Inflammatory macrophage treated with lipopolysaccharide for 1 hour (primary cell): ENCODE measurements around the gene ARHGEF26.

Experiments
- DNase-seq, 2 donors: peaks; one replicate each; pipeline ENCODE4 v3.0.0-alpha.2; 2020 to 2022

ARHGEF26 gene

DNA sequence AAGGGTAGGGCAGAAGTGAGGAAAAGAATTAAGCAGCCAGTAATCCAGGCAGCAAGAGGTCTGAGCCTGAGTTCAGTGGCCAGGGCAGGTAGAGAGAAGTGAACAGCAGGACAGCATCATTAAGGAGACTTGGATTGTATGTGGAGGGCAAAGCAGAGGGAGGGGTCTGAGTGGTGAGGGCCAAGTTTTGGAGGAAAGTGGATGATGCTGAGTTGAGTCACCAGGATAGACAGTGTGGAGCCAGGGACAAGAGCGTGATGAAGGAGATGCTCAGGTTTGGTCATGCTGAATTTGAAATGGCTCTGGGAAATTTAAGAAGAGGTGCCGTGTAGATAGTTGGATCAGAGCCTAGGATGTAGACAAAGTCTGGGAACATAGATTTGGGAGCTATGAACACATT is 93.1 kb downstream of the ARHGEF26 start:
- DNase-seq: no peak

DNA sequence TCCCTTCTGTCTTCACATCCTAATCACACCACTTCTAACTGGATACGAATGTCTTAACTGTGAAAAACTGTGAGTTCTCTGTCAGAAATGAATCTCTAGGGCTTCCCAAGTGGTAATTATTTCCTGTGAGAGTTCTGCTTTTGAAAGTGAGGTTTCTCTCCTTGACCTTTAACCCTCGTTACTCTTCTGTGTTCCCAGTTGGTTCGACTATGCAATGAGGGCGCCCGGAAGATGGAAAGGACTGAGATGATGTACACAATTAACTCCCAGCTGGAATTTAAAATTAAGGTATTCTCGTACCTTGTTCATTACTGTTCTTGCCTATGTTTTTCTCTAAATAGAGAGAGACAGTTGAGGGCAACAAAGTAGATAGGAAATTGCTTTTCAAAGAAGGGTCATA is 96.5 kb downstream of the ARHGEF26 start:
- no peak for DNase-seq

- DNase-seq: no peak
These were observed 97.5 kb downstream of the ARHGEF26 start for GRCh38 chr3:154218728-154219127.

DNA sequence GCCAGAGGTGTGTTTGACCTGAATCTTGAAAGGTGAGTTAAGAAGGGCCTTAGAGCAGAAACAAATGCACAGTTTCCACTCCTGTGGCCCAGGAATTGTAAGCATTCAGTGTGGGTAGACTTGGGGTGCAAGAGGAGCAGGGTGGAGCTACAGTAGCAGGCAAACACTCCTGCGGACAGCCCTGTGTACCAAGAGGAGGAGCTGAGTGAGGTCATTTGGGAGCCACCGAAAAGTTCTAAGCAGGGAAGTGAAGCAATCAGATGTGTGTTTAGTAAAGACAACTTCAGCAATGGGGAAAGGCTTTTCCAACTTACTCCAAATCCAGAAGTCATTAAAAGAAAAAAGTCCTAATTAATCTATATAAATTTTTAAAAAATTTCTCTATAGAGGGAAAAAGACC is 99.3 kb downstream of the ARHGEF26 start:
- no peak for DNase-seq

GRCh38 chr3:154223519-154223918 is 102.3 kb downstream of the ARHGEF26 start:
- peak; percentile 10 to 13 for DNase-seq

GRCh38 chr3:154224366-154224765 is 103.2 kb downstream of the ARHGEF26 start:
- DNase-seq: no peak

DNA sequence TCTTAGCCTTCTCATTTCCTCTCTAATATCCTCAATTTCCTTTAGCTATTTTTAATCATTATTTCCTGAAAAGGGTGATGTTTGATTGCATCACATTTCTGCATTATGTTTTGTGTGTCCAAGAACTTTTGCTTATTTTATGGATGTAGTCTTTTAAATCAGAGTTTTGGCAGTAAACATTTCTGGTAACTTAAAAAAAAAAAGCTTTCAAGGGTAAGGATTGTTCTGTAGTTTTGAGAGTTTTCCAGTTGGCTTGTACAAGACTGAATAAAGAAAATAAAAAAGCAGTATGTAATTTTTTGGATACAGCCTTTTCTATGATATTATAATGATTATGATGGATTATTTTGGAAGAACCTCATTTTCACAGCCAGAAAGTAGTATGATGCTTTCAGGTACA is 103.7 kb downstream of the ARHGEF26 start:
- DNase-seq: no peak

DNA sequence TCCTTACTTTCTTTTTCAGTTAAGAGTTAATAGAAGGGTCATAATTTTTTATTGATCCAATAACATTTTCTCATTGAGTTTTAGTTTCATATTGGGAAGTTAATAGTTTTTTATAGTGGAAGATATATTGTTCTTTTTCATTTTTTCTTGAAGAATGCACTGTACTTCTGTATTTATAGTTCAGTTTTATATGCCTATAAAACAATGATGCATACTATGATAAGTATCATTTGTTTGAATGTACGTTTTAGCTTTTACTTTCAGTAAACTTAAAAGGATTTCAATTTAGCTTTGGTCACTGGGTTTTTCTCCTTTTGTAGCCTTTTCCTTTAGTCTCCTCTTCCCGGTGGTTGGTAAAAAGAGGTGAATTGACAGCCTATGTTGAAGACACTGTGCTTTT is 104.3 kb downstream of the ARHGEF26 start:
- DNase-seq: no peak

DNA sequence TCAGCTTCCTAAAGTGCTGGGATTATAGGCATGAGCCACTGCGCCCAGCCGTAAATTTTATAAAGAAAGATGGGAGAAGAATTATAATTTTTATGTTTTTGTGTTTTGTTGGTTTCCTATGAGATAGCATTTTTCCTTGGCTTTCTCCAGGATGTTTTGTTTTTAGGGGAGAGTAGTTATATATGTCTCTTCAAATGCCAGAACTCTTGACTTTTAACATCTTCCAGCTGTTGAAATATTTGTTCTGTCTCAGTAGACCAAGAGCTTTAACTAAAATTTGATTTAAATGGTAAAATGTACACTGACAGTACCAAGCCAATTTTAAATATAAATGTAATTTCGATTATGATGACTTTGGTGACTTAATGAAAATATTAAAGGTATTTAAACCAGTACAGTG is 106.3 kb downstream of the ARHGEF26 start:
- no peak for DNase-seq

GRCh38 chr3:154228561-154229216 is 107.5 kb downstream of the ARHGEF26 start:
- DNase-seq: no peak

DNA sequence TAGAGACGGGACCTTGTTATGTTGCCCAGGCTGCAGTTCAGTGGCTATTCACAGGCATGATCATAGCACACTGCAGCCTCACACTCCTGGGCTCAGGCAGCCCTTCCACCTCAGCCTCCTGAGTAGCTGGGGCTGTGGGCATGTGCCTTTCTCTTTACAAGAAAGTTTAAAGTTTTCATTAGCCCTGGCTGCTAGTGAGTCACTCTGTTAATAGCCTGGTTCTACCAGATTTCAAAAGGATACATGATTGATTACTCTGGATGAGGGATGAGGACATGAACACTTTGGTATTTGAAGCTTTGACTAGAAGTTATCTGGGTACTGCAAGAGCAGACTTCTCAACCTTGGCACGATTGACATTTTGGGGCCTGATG is 108.0 kb downstream of the ARHGEF26 start:
- DNase-seq: no peak

GRCh38 chr3:154235330-154235729 is 114.1 kb downstream of the ARHGEF26 start:
- no peak for DNase-seq

- no peak for DNase-seq
These were observed 115.1 kb downstream of the ARHGEF26 start for GRCh38 chr3:154236331-154236730.

DNA sequence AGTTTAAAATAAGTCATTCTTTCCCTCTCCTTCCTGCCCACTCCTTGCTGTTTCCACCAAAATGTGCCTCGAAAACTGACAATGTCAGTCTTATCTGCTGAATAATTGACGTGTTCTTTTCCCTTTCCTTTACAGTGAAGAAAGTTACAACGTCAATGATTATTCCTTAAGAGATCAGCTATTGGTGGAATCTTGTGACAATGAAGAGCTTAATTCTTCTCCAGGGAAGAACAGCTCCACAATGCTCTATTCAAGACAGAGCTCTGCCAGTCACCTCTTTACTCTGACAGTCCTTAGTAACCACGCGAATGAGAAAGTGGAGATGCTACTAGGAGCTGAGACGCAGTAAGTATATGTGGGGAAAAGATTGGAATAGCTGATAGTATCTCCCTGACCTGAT is 119.0 kb downstream of the ARHGEF26 start:
- no peak for DNase-seq

DNA sequence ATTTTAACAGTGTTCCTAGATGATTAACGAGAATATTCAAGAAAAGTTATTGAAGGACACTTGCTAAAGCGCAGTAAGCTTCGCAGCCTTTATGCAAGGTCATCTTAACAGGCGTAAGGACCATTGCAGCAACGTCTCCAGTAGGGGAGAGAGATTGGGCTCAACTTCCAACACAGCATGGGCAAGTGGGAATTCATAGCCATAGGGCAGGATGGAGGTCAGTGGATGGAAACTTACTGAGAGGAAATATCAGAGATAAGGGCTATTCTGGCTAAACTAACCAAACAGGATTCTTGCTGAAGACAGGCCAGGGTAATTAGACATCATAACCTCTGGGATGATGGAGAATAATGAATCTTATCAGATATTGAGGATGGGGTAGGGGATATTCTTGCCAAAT is 120.3 kb downstream of the ARHGEF26 start:
- DNase-seq: no peak

DNA sequence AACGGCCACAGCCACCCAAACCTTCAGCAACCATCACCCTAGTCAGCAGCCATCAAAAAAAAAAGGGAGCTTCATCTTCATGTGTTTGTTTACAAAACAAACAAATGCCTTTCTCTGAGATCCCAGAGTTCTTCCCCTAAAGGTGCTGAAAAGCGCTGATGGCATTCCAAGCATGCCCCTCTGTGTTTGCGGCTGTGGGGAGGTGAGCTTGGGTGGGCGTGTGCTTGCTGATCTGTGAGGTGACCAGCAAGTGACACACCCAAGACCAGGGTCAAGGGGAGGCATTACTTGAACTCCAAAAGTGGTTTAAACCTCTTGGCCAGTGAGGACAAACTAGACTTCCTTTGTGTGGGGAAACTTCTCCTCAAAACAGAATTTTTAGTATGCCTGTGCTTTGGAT is 121.6 kb downstream of the ARHGEF26 start:
- no peak for DNase-seq

GRCh38 chr3:154243353-154243752 is 122.2 kb downstream of the ARHGEF26 start:
- no peak for DNase-seq

DNA sequence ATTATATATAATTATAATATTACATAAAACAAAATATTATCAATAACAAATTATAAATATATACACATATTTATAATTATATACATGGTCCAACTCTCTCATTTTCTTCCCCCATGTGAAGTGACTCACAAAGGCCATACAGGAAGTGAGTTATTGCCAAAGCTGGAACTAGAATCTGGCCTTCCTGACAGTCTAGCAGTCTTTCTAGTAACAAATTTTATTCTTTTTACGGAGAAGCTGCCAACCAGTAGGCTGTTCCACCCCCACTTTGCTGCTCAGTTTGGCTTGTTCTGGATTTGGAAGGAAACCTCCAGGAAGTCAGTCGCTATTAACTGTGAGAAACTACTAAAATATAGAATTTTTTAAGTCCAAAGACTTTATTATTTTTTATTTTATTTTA is 123.5 kb downstream of the ARHGEF26 start:
- peak; percentile 24 to 28 for DNase-seq

- DNase-seq: no peak
These were observed 126.7 kb downstream of the ARHGEF26 start for GRCh38 chr3:154247806-154248415.

- no peak for DNase-seq
These were observed 129.1 kb downstream of the ARHGEF26 start for GRCh38 chr3:154250291-154250690.

GRCh38 chr3:154251610-154252009 is 130.4 kb downstream of the ARHGEF26 start:
- DNase-seq: no peak

- peak; percentile 69 to 96 for DNase-seq
These were observed 131.8 kb downstream of the ARHGEF26 start for GRCh38 chr3:154252759-154253638.

- no peak for DNase-seq
These were observed 133.3 kb downstream of the ARHGEF26 start for GRCh38 chr3:154254527-154254926.

DNA sequence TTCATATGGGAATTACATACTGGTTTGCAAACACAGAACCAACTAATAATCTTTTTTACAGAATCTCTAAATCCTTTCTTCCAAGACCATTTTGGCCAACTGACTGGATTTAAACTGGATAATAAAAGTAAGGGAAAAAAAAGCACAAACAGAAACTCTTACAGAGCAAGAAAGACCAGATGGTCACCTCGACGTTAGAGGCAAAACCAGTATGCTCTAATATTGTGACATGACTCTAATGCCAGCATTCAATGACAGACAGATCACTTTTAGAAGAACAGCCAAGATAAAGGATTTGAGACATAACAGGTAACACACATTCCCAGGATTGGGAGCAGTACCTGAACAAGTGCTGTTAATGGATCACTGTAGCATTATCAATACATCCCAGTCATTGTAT is 152.2 kb downstream of the ARHGEF26 start:
- DNase-seq: no peak
